Measurements from ENCODE around the gene NUP107.
A peak's percentile ranks its signal among the peaks of the same experiment; 100 is the strongest.

The NUP107 gene

DNA sequence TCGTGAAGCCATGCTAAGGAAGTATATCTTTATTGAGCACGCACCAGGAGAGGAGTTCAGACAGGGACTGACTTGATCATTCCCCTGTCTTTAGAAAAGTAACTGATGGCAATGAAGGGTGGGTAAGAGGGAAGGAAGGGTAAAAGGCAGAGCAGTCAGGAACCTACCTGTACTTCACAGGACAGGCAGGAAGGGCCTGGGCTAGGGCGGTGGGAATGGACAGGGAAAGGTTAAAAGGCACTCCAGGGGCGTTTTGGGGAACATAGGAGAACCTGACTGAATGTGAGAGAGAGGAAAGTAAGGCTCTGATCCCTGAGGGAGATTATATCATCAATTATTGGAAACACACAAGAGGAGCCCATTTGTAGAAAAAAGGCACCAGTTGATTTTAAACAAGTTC lies 63.1 kb downstream of the NUP107 start:
- H3K27me3 Mint-ChIP-seq: no peaks in the 10 kb centered on the region
- no peak for DNase-seq (ENCODE audit: low spot score in 2 of 2)
- H3K4me1 Mint-ChIP-seq: peaks cover 24% of the 10 kb centered on the region
- no peak for ATAC-seq (ENCODE audit: low read depth)
- H3K36me3 Mint-ChIP-seq: peaks cover 24% of the 10 kb centered on the region
- H3K9me3 Mint-ChIP-seq: no peaks in the 10 kb centered on the region
- H3K27ac Mint-ChIP-seq: peak overlapping the region; percentile 32
- no peak overlapping the region for H3K4me3 Mint-ChIP-seq

- peaks cover 27% of the 10 kb centered on the region for H3K36me3 Mint-ChIP-seq
- no peak for ATAC-seq (ENCODE audit: low read depth)
- H3K4me3 Mint-ChIP-seq: no peak overlapping the region
- no peak for DNase-seq (ENCODE audit: low spot score in 2 of 2)
- no peak overlapping the region for H3K27ac Mint-ChIP-seq
- H3K9me3 Mint-ChIP-seq: no peaks in the 10 kb centered on the region
- H3K27me3 Mint-ChIP-seq: no peaks in the 10 kb centered on the region
- H3K4me1 Mint-ChIP-seq: peaks cover 24% of the 10 kb centered on the region
These were observed 63.7 kb downstream of the NUP107 start for GRCh38 chr12:68750506-68750905.

GRCh38 chr12:68755536-68756243 lies 68.9 kb downstream of the NUP107 start:
- ATAC-seq (ENCODE audit: low read depth) (no peak), DNase-seq (ENCODE audit: low spot score in 2 of 2) (no peak)
- H3K27ac Mint-ChIP-seq: no peak overlapping the region
- no peaks in the 10 kb centered on the region for H3K4me1 Mint-ChIP-seq
- no peaks in the 10 kb centered on the region for H3K27me3 Mint-ChIP-seq
- peaks cover 30% of the 10 kb centered on the region for H3K36me3 Mint-ChIP-seq
- H3K9me3 Mint-ChIP-seq: no peaks in the 10 kb centered on the region
- H3K4me3 Mint-ChIP-seq: no peak overlapping the region

GRCh38 chr12:68759852-68760251 lies 73.1 kb downstream of the NUP107 start:
- Mint-ChIP-seq H3K36me3 (peaks cover 29% of the 10 kb centered on the region), H3K27me3 (no peaks in the 10 kb centered on the region), H3K27ac (no peak overlapping the region), H3K4me1 (peaks cover 2% of the 10 kb centered on the region), H3K9me3 (no peaks in the 10 kb centered on the region), H3K4me3 (no peak overlapping the region)
- no peak for ATAC-seq (ENCODE audit: low read depth)
- DNase-seq (ENCODE audit: low spot score in 2 of 2): no peak

- no peak for ATAC-seq (ENCODE audit: low read depth)
- Mint-ChIP-seq H3K36me3 (peaks cover 26% of the 10 kb centered on the region), H3K9me3 (no peaks in the 10 kb centered on the region), H3K27me3 (no peaks in the 10 kb centered on the region), H3K4me3 (no peak overlapping the region), H3K4me1 (peaks cover 2% of the 10 kb centered on the region), H3K27ac (peak overlapping the region; percentile 40)
- no peak for DNase-seq (ENCODE audit: low spot score in 2 of 2)
These were observed 74.1 kb downstream of the NUP107 start for GRCh38 chr12:68760806-68761441.

DNA sequence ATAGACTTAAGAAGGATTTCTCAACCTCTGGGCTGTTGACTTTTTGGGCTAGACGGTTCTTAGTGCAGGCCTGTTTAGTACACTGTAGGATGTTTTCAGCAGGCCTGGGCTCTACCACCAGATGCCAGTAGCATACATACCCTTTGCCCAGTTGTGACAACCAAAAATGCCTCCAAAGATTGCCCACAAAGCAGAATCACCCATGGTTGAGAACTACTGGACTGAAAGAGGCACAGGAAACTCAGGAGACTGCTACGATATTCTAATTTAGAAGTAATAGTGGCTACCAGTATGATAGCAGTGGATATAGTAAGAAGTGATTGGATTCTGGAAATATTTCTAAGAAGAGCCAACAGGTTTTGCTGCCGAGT lies 74.6 kb downstream of the NUP107 start:
- no peak for DNase-seq (ENCODE audit: low spot score in 2 of 2)
- Mint-ChIP-seq H3K27me3 (no peaks in the 10 kb centered on the region), H3K36me3 (peaks cover 23% of the 10 kb centered on the region), H3K9me3 (no peaks in the 10 kb centered on the region), H3K27ac (peak overlapping the region; percentile 83), H3K4me3 (no peak overlapping the region), H3K4me1 (peaks cover 2% of the 10 kb centered on the region)
- ATAC-seq (ENCODE audit: low read depth): no peak

DNA sequence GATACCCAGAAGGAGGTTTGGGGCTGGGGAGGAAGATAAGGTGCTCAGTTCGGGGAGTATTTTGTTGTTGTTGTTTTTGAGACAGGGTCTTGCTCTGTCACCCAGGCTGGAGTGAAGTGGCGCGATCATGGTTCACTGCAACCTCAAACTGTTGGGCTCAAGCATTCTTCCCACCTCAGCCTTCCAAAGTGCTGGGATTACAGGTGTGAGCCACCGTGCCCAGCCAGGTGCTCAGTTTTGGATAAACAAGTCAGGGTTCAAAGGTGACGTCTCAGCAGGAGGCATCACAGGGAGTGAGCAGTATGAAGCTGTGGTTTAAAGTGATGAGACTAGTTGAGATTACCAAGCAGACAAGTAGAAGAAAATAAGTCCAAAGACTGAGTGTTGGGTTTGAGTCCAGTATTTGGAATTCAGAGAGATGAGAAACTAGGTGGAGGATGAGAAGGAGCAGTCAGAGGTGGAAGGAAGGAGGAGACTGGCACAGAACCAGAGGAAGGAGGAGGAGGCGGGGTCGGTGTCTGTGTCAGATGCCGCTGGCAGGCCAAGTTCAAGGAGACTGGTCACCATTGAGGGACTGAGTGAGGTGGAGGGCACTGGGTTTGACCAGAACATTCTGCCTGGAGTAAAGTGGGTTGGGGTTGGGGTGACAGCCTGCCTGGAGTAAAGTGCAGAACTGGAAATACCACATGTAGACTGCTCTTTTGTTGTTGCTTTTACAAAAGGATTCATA lies 75.3 kb downstream of the NUP107 start:
- Mint-ChIP-seq H3K4me1 (peaks cover 2% of the 10 kb centered on the region), H3K27me3 (no peaks in the 10 kb centered on the region), H3K27ac (peak overlapping the region; percentile 83), H3K4me3 (no peak overlapping the region), H3K9me3 (no peaks in the 10 kb centered on the region), H3K36me3 (peaks cover 22% of the 10 kb centered on the region)
- ATAC-seq (ENCODE audit: low read depth) (no peak), DNase-seq (ENCODE audit: low spot score in 2 of 2) (no peak)

- Mint-ChIP-seq H3K27ac (no peak overlapping the region), H3K27me3 (no peaks in the 10 kb centered on the region), H3K9me3 (no peaks in the 10 kb centered on the region), H3K36me3 (peaks cover 22% of the 10 kb centered on the region), H3K4me1 (peaks cover 2% of the 10 kb centered on the region), H3K4me3 (no peak overlapping the region)
- ATAC-seq (ENCODE audit: low read depth) (no peak), DNase-seq (ENCODE audit: low spot score in 2 of 2) (no peak)
These were observed 75.9 kb downstream of the NUP107 start for GRCh38 chr12:68762691-68763090.

- no peaks in the 10 kb centered on the region for H3K27me3 Mint-ChIP-seq
- H3K27ac Mint-ChIP-seq: no peak overlapping the region
- H3K9me3 Mint-ChIP-seq: peaks cover 2% of the 10 kb centered on the region
- DNase-seq (ENCODE audit: low spot score in 2 of 2) (no peak), ATAC-seq (ENCODE audit: low read depth) (no peak)
- peaks cover 16% of the 10 kb centered on the region for H3K36me3 Mint-ChIP-seq
- peaks cover 10% of the 10 kb centered on the region for H3K4me1 Mint-ChIP-seq
- H3K4me3 Mint-ChIP-seq: no peak overlapping the region
These were observed 78.9 kb downstream of the NUP107 start for GRCh38 chr12:68765696-68766095.

DNA sequence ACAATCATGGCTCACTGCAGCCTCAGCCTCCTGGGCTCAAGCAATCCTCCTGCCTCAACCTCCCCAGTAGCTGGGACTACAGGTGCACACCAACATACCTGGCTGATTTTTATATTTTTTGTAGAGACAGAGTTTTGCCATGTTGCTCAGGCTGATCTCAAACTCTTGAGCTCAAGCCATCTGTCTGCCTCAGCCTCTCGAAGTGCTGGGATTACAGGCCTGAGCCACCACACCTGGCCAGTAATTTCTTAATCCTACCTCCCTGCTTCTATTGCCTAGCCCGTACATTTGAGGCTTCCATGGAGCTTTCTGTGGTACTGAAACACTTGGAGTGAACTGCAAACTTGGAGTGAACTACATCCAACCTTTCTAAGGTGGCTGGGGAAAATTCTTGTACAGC lies 79.9 kb downstream of the NUP107 start:
- Mint-ChIP-seq H3K4me1 (peaks cover 15% of the 10 kb centered on the region), H3K27ac (no peak overlapping the region), H3K27me3 (no peaks in the 10 kb centered on the region), H3K36me3 (peaks cover 10% of the 10 kb centered on the region), H3K9me3 (peaks cover 2% of the 10 kb centered on the region), H3K4me3 (no peak overlapping the region)
- DNase-seq (ENCODE audit: low spot score in 2 of 2): no peak
- ATAC-seq (ENCODE audit: low read depth): no peak

GRCh38 chr12:68767191-68767590 lies 80.4 kb downstream of the NUP107 start:
- H3K27ac Mint-ChIP-seq: no peak overlapping the region

DNA sequence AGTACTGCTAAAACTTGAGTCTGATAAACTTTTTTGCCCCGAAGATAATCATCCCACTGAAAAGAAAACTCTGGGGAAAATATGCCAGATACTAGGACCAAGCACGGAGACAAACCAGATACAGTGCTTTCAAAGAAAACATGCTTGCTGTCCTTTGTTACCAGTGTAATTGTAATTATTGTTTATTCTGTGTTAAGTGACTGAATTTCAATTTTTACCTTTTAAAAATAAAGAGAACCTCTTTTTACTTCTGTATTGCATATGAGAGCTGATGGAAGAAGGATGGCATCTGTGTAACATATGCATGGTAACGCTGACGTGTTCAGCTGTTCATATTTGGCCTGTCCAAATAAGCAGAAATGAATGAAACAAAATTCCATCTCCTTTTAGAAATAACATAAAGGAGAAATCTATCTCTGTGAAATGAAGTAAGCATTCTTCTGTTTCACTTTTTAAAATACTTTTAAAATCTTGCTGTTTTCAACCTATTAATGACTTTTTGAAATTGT lies 81.7 kb downstream of the NUP107 start:
- Mint-ChIP-seq H3K4me1 (peaks cover 21% of the 10 kb centered on the region), H3K9me3 (peaks cover 2% of the 10 kb centered on the region), H3K27ac (no peak overlapping the region), H3K36me3 (peaks cover 5% of the 10 kb centered on the region), H3K4me3 (no peak overlapping the region), H3K27me3 (no peaks in the 10 kb centered on the region)
- ATAC-seq (ENCODE audit: low read depth) (no peak), DNase-seq (ENCODE audit: low spot score in 2 of 2) (no peak)

More at GRCh38 chr12:68767191-68767590, 80.4 kb downstream of the NUP107 start:
- Mint-ChIP-seq H3K36me3 (peaks cover 6% of the 10 kb centered on the region), H3K4me3 (no peak overlapping the region), H3K27me3 (no peaks in the 10 kb centered on the region), H3K4me1 (peaks cover 13% of the 10 kb centered on the region), H3K9me3 (peaks cover 2% of the 10 kb centered on the region)
- ATAC-seq (ENCODE audit: low read depth) (no peak), DNase-seq (ENCODE audit: low spot score in 2 of 2) (no peak)

DNA sequence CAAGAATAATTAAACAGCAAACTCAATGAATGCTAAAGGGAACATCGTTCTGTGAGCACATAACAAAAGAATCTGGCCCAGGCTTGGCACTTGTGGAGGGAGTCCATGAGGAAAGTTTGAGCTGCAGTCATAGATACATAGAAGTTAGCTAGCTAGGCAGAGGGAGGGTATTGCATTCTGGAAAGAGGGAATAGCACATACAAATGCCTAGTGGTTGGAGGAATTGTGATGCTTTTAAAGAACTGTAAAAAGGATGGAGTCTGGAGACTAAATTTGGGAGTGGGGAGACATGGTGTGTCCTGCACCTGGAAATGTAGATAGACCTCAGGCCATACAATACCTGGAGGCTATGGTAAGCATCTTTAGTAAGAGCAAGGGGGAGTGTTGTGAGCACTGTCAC lies 83.2 kb downstream of the NUP107 start:
- no peak for ATAC-seq (ENCODE audit: low read depth)
- no peak for DNase-seq (ENCODE audit: low spot score in 2 of 2)
- Mint-ChIP-seq H3K27ac (peak overlapping the region; percentile 70), H3K27me3 (no peaks in the 10 kb centered on the region), H3K36me3 (peaks cover 2% of the 10 kb centered on the region), H3K9me3 (peaks cover 2% of the 10 kb centered on the region), H3K4me3 (no peak overlapping the region), H3K4me1 (peaks cover 21% of the 10 kb centered on the region)

DNA sequence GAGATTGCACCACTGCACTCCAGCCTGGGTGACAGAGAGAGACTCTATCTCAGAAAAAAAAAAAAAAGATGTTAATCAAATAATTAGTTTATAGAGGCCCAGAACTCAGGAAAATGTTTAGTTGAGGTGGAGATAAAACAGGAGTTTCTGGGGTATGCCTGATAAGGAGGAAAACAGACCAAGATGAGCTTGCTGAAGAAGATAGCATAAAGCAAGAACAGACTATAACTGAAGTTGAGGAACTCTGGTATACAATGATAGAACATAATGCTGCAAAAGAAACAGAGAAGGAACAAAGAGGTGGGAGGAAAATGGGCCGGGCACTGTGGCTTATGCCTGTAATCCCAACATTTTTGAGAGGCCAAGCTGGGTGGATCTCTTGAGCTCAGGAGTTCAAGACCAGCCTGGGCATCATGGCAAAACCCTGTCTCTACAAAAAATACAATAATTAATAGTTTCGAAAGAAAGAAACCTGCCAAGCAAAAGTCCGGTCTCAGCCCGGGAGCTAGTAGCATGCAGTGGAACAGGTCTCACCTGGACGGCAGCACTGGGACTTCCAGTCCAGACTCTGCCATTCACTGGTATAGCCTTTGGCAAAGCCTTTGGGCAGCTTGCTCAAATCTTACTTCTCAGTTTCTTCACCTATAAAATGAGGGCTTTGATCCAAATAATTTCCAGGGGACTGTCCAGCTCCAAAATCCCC lies 84.6 kb downstream of the NUP107 start:
- H3K36me3 Mint-ChIP-seq: peaks cover 2% of the 10 kb centered on the region
- peaks cover 2% of the 10 kb centered on the region for H3K9me3 Mint-ChIP-seq
- DNase-seq (ENCODE audit: low spot score in 2 of 2) (no peak), ATAC-seq (ENCODE audit: low read depth) (no peak)
- no peaks in the 10 kb centered on the region for H3K27me3 Mint-ChIP-seq
- H3K4me1 Mint-ChIP-seq: peaks cover 21% of the 10 kb centered on the region
- no peak overlapping the region for H3K4me3 Mint-ChIP-seq
- peak overlapping the region; percentile 70 for H3K27ac Mint-ChIP-seq

All from memory B cell (primary cell).